GM18951 (cell line): Measurements from ENCODE around the gene KRABD2.
"Not testable (repeated sequence)": the region's sequence is repeated elsewhere in the genome, so short reads cannot be mapped to it uniquely, and the experiment has no call there.

Experiments
- POLR2A ChIP-seq: IDR thresholded peaks from 4 replicates; pipeline ENCODE4 v1.6.1; 2011; ENCODE audit warnings: mild to moderate bottlenecking; ENCODE audit not compliant: insufficient read length, insufficient read depth; ENCODE audit errors: extremely low read depth
- in situ Hi-C: fragments of 300-500 bp; cut with MboI; formaldehyde crosslinking; loops from one replicate; pipeline ENCODE4 v1.12.0; 2022; ENCODE audit warnings: low sequenced_read_pairs, mixed read lengths, inconsistent platforms; ENCODE audit not compliant: unreplicated experiment

The KRABD2 gene

DNA sequence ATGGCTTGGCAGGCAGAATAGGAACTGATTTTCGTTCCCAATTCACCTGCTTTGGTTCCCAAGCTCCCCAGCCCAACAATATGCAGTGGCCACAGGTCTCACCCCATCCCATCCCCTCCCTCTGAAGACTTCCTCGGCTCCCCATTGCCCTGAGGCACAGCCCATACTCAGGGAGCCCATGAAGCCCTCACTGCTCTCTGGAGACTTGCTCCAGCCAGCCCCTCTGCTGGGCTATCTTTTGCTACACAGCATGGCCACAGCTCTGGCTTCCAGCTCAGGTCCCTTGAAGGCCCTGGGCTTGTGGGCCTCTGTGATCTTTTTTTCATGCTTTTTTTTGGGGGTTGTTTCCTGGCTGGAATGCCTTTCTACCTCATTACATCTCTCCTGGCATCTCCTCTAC lies 29.7 kb upstream of the KRABD2 start:
- in situ Hi-C loops, result no loop called here
- no peak for TF ChIP-seq POLR2A

GRCh38 chr17:8405499-8406016 lies 29.1 kb upstream of the KRABD2 start:
- in situ Hi-C loops, result no loop called here
- TF ChIP-seq POLR2A, result no peak

- in situ Hi-C loops, result no loop called here
- no peak for TF ChIP-seq POLR2A
Observed at GRCh38 chr17:8402921-8403536, 26.5 kb upstream of the KRABD2 start.

DNA sequence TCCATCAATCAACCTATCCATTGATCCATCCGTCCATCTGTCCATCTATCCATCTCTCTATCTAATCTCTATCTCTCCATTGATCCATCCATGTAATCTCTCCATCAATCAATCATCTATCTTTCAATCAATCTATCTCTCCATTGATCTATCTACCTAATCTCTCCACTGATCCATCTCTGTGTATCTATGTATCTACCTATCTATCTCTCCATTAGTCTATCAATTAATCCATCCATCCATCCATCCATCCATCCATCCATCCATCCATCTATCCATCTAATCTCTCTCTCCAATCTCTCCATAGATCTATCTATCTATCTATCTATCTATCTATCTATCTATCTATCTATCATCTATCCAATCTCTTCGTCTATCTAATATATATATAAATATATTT lies 24.6 kb upstream of the KRABD2 start:
- TF ChIP-seq POLR2A, result no peak
- in situ Hi-C loops, result no loop called here

GRCh38 chr17:8398980-8399379 lies 22.5 kb upstream of the KRABD2 start:
- TF ChIP-seq POLR2A, result no peak
- in situ Hi-C loops, result no loop called here

- in situ Hi-C loops, result no loop called here
- TF ChIP-seq POLR2A, result no peak
Observed at GRCh38 chr17:8397636-8398035, 21.1 kb upstream of the KRABD2 start, which contains the start of gene RNF222. RNF222 (minus strand) TSS chr17:8397827; CDS start chr17:8393461, 4,366 bp downstream.

DNA sequence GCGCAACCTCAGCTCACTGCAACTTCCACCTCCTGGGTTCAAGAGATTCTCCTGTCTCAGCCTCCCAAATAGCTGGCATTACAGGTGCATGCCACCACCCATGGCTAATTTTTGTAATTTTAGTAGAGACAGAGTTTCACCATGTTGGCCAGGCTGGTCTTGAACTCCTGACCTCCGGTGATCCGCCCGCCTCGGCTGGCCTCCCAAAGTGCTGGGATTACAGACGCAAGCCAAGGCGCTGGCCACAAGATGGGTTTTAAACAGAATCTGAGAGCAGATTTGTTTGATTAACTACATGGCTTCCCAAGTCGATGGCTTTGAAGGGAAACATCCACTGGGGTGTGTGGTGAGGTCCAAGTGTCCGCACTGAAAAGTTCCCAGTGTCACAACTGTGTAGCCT lies 18.0 kb upstream of the KRABD2 start:
- in situ Hi-C loops, result not testable (repeated sequence)

DNA sequence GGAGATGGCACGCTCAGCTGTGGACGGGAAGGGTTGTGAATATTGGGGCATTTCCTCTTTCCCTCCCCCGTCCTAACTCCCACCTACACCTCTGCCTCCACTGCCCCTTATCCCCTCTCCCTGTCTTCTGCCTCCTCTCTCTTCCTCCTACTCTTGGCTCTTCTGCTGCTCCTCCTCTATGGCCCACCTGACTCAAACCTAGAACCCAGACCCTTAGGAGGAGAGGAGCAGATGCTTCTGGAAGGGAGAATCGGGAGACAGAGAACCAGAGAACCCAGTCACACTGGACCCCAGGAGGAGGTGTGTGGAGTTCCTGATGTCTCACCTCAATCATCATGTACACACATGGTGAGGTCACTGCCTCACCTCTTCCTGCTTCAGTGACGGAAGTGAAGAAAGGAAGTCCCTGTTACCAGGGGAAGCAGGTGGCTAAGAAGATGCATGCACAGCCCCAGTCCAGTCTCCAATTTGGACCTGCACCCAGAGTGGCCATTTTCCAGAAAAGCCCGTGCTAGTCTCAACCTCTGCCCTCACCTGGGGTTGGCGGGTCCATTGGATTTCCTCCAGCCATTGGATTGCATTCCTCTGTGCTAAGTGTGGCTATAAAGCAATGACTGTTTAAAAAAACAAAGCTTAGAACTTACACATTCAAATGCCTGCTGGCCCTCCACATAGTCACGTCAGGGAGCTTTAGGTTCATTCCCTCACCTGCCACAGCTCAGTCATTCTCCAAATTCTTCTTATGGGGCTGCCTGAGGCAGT lies 17.1 kb upstream of the KRABD2 start:
- in situ Hi-C loops, result no loop called here
- no peak for TF ChIP-seq POLR2A

- in situ Hi-C loops, result no loop called here
- no peak for TF ChIP-seq POLR2A
Observed at GRCh38 chr17:8392674-8393469, 16.4 kb upstream of the KRABD2 start.

GRCh38 chr17:8392274-8392673 lies 15.8 kb upstream of the KRABD2 start:
- in situ Hi-C loops, result no loop called here
- TF ChIP-seq POLR2A, result no peak

DNA sequence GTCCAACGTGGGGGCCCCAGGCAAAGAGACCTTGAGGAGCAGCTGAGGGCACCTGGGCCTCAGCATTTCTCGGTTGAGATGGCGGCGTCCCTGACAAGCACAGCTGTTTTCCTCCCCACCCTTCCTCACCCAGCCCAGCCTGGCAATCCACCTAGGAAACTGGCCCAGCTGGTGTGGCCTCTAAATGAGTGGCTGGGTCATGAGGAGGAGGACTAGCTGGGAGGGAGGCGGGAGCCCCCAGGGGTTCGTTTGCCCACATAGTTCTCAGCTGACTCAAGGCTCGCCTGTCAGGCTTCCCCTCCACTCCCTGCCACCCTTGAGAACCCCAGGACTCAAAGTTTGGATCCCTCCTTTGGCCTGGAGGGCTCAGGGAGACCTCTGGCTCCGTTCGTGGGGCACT lies 15.2 kb upstream of the KRABD2 start:
- TF ChIP-seq POLR2A, result no peak
- in situ Hi-C loops, result no loop called here

DNA sequence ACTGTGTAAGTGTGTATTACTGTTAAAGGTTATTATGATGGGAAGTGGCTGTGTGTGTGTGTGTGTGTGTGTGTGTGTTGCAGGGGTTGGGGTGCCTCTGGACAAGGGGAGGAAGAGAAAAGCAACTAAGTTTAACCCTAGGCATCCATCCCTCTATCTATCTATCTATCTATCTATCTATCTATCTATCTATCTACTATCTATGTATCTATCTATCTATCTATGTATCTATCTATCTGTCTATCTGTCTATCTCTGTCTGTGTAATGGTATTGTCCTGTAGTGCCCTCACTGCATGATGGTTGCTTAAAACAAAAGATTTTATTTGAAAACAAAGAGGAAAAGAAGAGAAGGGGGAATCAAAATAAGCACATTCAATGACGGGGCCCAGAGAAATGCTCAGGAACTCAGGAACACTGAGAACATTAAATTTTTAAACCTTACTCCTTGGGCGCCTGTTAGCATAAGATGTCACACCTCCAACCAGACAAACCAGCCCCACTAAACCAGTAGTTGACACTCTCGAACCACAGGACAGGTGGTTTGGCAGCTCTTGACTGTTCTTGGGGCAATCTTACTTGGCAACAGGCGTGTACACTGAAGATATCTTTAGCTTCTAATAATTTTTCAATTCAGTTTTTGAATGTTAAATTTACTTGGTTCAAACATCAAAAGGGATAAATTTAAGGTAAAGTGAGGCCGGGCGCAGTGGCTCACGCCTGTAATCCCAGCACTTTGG lies 11.6 kb upstream of the KRABD2 start:
- in situ Hi-C loops, result no loop called here
- TF ChIP-seq POLR2A, result no peak

DNA sequence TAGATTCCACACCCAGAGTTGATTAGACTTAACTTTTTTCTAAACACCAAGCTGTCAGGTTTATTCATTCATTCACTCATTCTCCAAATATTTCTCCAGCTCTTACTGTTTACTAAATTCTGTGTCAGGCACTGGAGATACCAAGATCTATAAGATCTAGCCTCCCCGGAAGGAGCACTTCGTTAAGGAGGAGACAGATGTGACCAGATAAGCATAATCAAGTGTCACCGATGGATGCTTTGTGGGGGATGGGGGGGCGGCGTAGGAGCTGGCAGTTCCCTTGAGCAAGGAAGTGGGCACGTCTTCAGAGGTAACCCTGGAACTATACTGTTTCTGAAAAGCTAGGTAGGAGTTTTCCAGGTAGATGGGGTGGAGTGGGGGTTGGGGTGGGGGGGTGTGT lies 10.3 kb upstream of the KRABD2 start:
- TF ChIP-seq POLR2A, result no peak
- in situ Hi-C loops, result no loop called here
